K562 (cell line): Measurements from ENCODE around the gene RPL26. TPM values are rescaled to one million over a fixed set of nuclear protein-coding genes. Genes with fewer than 3 reads are reported as not detected.

Experiments used
- DEAF1 ChIP-seq: fragments of 450-650 bp; formaldehyde crosslinking; IDR thresholded peaks from 2 replicates; pipeline ENCODE4 v1.4.0; 2020; ENCODE audit warnings: mild to moderate bottlenecking, moderate library complexity
- FOSL1 ChIP-seq: fragments of 200-800 bp; sonication (Bioruptor generic); conservative IDR thresholded peaks from 2 replicates; pipeline ENCODE4 v1.6.1; 2016; ENCODE audit warnings: missing genetic modification characterization, missing compliant biosample characterization
- FOXP4 ChIP-seq: sonication (generic); formaldehyde crosslinking; IDR thresholded peaks from 2 replicates; pipeline ENCODE4 v1.8.0; 2022; ENCODE audit warnings: mild to moderate bottlenecking, missing genetic modification reagents, borderline replicate concordance
- HDAC3 ChIP-seq: fragments of 450-650 bp; IDR thresholded peaks from 2 replicates; pipeline ENCODE4 v1.6.1; 2018; ENCODE audit warnings: borderline replicate concordance, mild to moderate bottlenecking, moderate library complexity; ENCODE audit not compliant: partially characterized antibody
- MEIS2 ChIP-seq: fragments of 450-650 bp; IDR thresholded peaks from 2 replicates; pipeline ENCODE4 v1.6.1; 2014; ENCODE audit warnings: mild to moderate bottlenecking; ENCODE audit not compliant: partially characterized antibody
- MTA3 ChIP-seq: fragments of 450-650 bp; formaldehyde crosslinking; IDR thresholded peaks from 2 replicates; pipeline ENCODE4 v1.6.1; 2017; ENCODE audit warnings: mild to moderate bottlenecking, borderline replicate concordance
- NR4A1 ChIP-seq, 2 experiments: fragments of 250-450 bp in 1 of 2; fragments of 450-650 bp in 1 of 2; sonication (Bioruptor Pico) in 1 of 2; IDR thresholded peaks; 2 replicates each; pipeline versions ENCODE4 v1.4.0 to v1.6.1; 2016 to 2020; ENCODE audit warnings: mild to moderate bottlenecking in 2 of 2, missing compliant biosample characterization in 1 of 2, missing genetic modification characterization in 1 of 2, moderate library complexity in 1 of 2
- PHF20 ChIP-seq: fragments of 450-650 bp; IDR thresholded peaks from 2 replicates; pipeline ENCODE4 v1.6.1; 2018; ENCODE audit not compliant: partially characterized antibody
- RCOR1 ChIP-seq, 2 experiments: IDR thresholded peaks; 2 replicates each; pipeline ENCODE4 v1.6.1; 2012; ENCODE audit warnings: low read depth in 2 of 2, low read length in 2 of 2, borderline replicate concordance in 1 of 2, improper control_type of control experiment in 1 of 2
- SAFB ChIP-seq: fragments of 200-400 bp; formaldehyde crosslinking; IDR thresholded peaks from 2 replicates; pipeline ENCODE4 v1.6.1; 2017; ENCODE audit warnings: low read depth, low read length, borderline replicate concordance
- SFPQ ChIP-seq: fragments of 200-400 bp; formaldehyde crosslinking; IDR thresholded peaks from 2 replicates; pipeline ENCODE4 v1.6.1; 2017; ENCODE audit warnings: mild to moderate bottlenecking, low read depth, low read length, moderate library complexity
- TBL1XR1 ChIP-seq, 2 experiments: IDR thresholded peaks; 2 replicates each; pipeline ENCODE4 v1.6.1; 2012; ENCODE audit warnings: improper control_type of control experiment in 2 of 2, low read length in 2 of 2, mild to moderate bottlenecking in 1 of 2
- TSC22D4 ChIP-seq: fragments of 450-650 bp; IDR thresholded peaks from 2 replicates; pipeline ENCODE4 v1.6.1; 2016; ENCODE audit warnings: missing genetic modification characterization, missing biosample characterization, control low read depth
- ZBTB34 ChIP-seq: fragments of 250-450 bp; sonication (Bioruptor Pico); IDR thresholded peaks from 2 replicates; pipeline ENCODE4 v1.8.0; 2021; ENCODE audit warnings: mild to moderate bottlenecking, moderate library complexity
- ZNF23 ChIP-seq: fragments of 250-450 bp; sonication (Bioruptor Pico); IDR thresholded peaks from 2 replicates; pipeline ENCODE4 v1.4.0; 2020; ENCODE audit warnings: mild to moderate bottlenecking
- ZNF609 ChIP-seq: sonication (generic); formaldehyde crosslinking; IDR thresholded peaks from 2 replicates; pipeline ENCODE4 v1.8.1; 2023; ENCODE audit warnings: missing genetic modification reagents, mild to moderate bottlenecking, borderline replicate concordance
- polyA plus RNA-seq, 8 experiments: library from polyadenylated mRNA; depleted of rRNA in 4 of 8; stranded (reverse) in 5 of 8; unstranded in 3 of 8; fragments of >200 nt; fragmentation: Nextera tagmentation in 2 of 8; fragmentation: Illumina TruSeq in 1 of 8; extraction: Ambion mirVana in 2 of 8; extraction: Trizol in 1 of 8; gene quantifications; 2 replicates each; pipeline versions ENCODE4 v1.2.1 to v1.2.3, GENCODE V29; 2011 to 2014; ENCODE audit warnings: inconsistent platforms in 1 of 8, missing spikeins in 1 of 8
- total RNA-seq, 7 experiments: library from RNA; depleted of rRNA in 6 of 7; stranded (reverse); fragments of >200 nt in 6 of 7; fragmentation: Illumina TruSeq in 2 of 7; extraction: Trizol in 2 of 7; gene quantifications; 2 replicates each; pipeline versions ENCODE4 v1.2.1 to v1.2.3, GENCODE V29; 2011 to 2021; ENCODE audit warnings: low replicate concordance in 1 of 7

Gene RPL26
- total and polyA plus RNA-seq, 9 of the 15 experiments (the other 6 are each of a cell fraction or from before 2014, with no cell fraction given) = 1,474 to 4,074 (median 2,904) TPM

GRCh38 chr17:8382880-8383142 lies 182 bp downstream of the RPL26 start (continued):
- TF ChIP-seq DEAF1 = no peak
- TF ChIP-seq RCOR1 (IDR thresholded peaks at IDR 0.05; ENCODE audit: borderline replicate concordance in 1 of 2, low read depth in 2 of 2, low read length in 2 of 2) = no peak
- no peak for TF ChIP-seq HDAC3
- TF ChIP-seq MTA3 = no peak
- peak; percentile 23; the same call in 1 of the 2 replicates for TF ChIP-seq FOSL1 (tag)
- no peak for TF ChIP-seq NR4A1 (CRISPR knock-in tag; IDR thresholded peaks at IDR 0.05)
- TF ChIP-seq NR4A1 (tag; IDR thresholded peaks at IDR 0.05) = no peak
- TF ChIP-seq ZBTB34 (CRISPR knock-in tag) = no peak
- TF ChIP-seq MEIS2 = no peak
- TF ChIP-seq PHF20 = peak; percentile 86
- TF ChIP-seq SAFB = no peak
- no peak for TF ChIP-seq TSC22D4 (tag)
- no peak for TF ChIP-seq TBL1XR1 (IDR thresholded peaks at IDR 0.05; ENCODE audit: low read length in 2 of 2)
- TF ChIP-seq ZNF23 (CRISPR knock-in tag) = no peak
- TF ChIP-seq FOXP4 (CRISPR knock-in tag) = no peak
- no peak for TF ChIP-seq SFPQ
- TF ChIP-seq ZNF609 (CRISPR knock-in tag) = no peak
